Measurements from ENCODE around the gene CLNS1A. TPM values are rescaled to one million over a fixed set of nuclear protein-coding genes. Genes with fewer than 3 reads are reported as not detected.

Gene CLNS1A
- total RNA-seq, 1 experiment from 2014 or later, result 361 TPM

DNA sequence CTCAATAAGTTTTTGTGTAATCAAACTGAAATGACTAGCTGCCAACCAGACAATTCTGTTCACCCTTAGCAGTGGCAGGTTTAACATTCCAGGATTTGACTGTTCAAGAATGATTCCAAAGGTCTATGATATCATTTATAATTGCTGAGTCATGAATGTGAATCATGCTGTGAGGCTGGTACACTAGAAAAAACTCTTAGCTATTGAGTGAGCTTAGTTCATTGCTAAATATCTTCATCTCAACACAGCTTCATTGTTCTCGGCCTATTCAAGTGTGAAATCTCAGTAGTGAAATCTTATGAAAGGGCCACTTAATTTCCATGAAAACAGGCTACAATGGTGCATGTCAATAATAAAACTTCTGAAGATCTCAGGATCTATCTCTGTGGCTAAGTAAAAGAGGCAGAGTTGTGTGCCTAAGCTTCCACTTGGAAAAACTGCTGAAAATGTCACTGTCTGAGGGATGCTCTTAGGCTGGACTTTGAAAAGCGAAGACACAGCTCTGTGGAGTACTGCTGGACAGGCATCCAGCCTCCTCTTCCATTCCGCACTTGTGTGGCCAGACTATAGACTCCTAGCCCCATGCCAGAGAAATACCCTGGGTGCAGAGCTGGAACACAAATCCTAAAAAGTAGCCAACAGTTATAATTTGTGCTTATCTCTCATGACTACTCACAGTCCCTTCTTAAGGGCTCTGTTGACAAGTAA, 35.1 kb downstream of the CLNS1A start:
- TF ChIP-seq EZH2 (IDR thresholded peaks at IDR 0.05; ENCODE audit: low read length, unreplicated experiment) (no peak), EZH2phosphoT487 (IDR thresholded peaks at IDR 0.05; ENCODE audit: borderline replicate concordance, low read length) (no peak)
- TF ChIP-seq, protein P1, sequence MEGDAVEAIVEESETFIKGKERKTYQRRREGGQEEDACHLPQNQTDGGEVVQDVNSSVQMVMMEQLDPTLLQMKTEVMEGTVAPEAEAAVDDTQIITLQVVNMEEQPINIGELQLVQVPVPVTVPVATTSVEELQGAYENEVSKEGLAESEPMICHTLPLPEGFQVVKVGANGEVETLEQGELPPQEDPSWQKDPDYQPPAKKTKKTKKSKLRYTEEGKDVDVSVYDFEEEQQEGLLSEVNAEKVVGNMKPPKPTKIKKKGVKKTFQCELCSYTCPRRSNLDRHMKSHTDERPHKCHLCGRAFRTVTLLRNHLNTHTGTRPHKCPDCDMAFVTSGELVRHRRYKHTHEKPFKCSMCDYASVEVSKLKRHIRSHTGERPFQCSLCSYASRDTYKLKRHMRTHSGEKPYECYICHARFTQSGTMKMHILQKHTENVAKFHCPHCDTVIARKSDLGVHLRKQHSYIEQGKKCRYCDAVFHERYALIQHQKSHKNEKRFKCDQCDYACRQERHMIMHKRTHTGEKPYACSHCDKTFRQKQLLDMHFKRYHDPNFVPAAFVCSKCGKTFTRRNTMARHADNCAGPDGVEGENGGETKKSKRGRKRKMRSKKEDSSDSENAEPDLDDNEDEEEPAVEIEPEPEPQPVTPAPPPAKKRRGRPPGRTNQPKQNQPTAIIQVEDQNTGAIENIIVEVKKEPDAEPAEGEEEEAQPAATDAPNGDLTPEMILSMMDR (conservative IDR thresholded peaks at IDR 0.05; ENCODE audit: low read depth, low read length), result no peak
- no peak overlapping the region for H3K4me3 ChIP-seq (ENCODE audit: low read length)
- H3K79me2 ChIP-seq (ENCODE audit: low read length), result no peaks in the 10 kb centered on the region
- BruUV-seq (replicated peaks), result no TSS peak
- peak overlapping the region; percentile 67 for H3K27ac ChIP-seq (ENCODE audit: low read length)
- ChIA-PET POLR2A (ENCODE audit: unreplicated experiment) (interaction anchor here (0.6 to 1.0 kb wide), 4 partner anchors 10 to 501 kb away, joined by 3 to 9 read pairs (median 4); partner anchors contain the start of gene INTS4), CTCF (interaction anchor here (0.6 to 1.0 kb wide), 3 partner anchors 12 to 511 kb away, joined by 3 to 5 read pairs (median 3); partner anchors contain the start of gene AQP11)
- no peaks in the 10 kb centered on the region for H3K9me3 ChIP-seq (ENCODE audit: low read length)
- peak; percentile 97 for DNase-seq
- H3K36me3 ChIP-seq (ENCODE audit: low read depth, low read length), result peaks cover 4% of the 10 kb centered on the region; the same call in 1 of the 2 replicates
- H4K20me1 ChIP-seq (ENCODE audit: low read length), result no peaks in the 10 kb centered on the region
- no peaks in the 10 kb centered on the region for H3K9me2 ChIP-seq (replicated peaks; ENCODE audit: low read length)
- no peak overlapping the region for H2AFZ ChIP-seq (ENCODE audit: low read length)
- no peak overlapping the region for H3K9ac ChIP-seq (ENCODE audit: low read length)
- peaks cover 5% of the 10 kb centered on the region for H3F3A ChIP-seq (ENCODE audit: low read length, unreplicated experiment)
- intact Hi-C loops (cut with micrococcal nuclease), result no loop called here
- no peaks in the 10 kb centered on the region for H3K27me3 ChIP-seq (ENCODE audit: low read length)
- peak; percentile 93 for ATAC-seq
- peak overlapping the region; percentile 52 for H3K4me2 ChIP-seq (ENCODE audit: low read length)
- peaks cover 25% of the 10 kb centered on the region for H3K4me1 ChIP-seq (ENCODE audit: insufficient read depth, low read length)

GRCh38 chr11:77598195-77598594, 39.4 kb downstream of the CLNS1A start:
- Histone ChIP-seq H3K36me3 (ENCODE audit: low read depth, low read length) (no peaks in the 10 kb centered on the region), H3K4me2 (ENCODE audit: low read length) (no peak overlapping the region), H4K20me1 (ENCODE audit: low read length) (no peaks in the 10 kb centered on the region), H3K79me2 (ENCODE audit: low read length) (no peaks in the 10 kb centered on the region), H3K27me3 (ENCODE audit: low read length) (no peaks in the 10 kb centered on the region), H3K9me2 (replicated peaks; ENCODE audit: low read length) (no peaks in the 10 kb centered on the region), H3K9me3 (ENCODE audit: low read length) (no peaks in the 10 kb centered on the region), H2AFZ (ENCODE audit: low read length) (no peak overlapping the region), H3K4me1 (ENCODE audit: insufficient read depth, low read length) (peaks cover 19% of the 10 kb centered on the region), H3F3A (ENCODE audit: low read length, unreplicated experiment) (peaks cover 5% of the 10 kb centered on the region), H3K9ac (ENCODE audit: low read length) (no peak overlapping the region), H3K4me3 (ENCODE audit: low read length) (no peak overlapping the region), H3K27ac (ENCODE audit: low read length) (no peak overlapping the region)
- CTCF ChIA-PET, result no interaction called here
- ATAC-seq (no peak), DNase-seq (peak; percentile 37)
- POLR2A ChIA-PET (ENCODE audit: unreplicated experiment), result no interaction called here
- BruUV-seq (replicated peaks), result no TSS peak
- intact Hi-C loops (cut with micrococcal nuclease), result no loop called here
- no peak for TF ChIP-seq EZH2phosphoT487 (IDR thresholded peaks at IDR 0.05; ENCODE audit: borderline replicate concordance, low read length)
- TF ChIP-seq EZH2 (IDR thresholded peaks at IDR 0.05; ENCODE audit: low read length, unreplicated experiment), result no peak
- TF ChIP-seq, protein P1 (conservative IDR thresholded peaks at IDR 0.05; ENCODE audit: low read depth, low read length), result no peak

DNA sequence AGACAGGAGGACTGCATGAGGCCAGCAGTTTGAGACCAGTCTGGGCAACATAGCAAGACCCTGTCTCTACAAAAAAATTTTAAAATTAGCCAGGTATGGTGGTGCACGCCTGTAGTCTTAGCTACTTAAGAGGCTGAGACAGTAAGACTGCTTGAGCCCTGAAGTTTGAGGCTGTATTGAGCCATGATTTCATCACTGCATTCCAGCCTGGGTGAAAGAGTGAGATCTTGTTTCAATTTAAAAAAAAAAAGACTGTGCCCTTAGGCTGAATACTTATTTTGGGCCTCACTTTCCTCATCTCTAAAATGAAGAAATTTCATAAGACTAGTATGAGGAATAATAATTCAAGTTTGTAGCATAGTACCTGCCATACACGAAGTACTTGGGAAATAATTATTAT, 41.0 kb downstream of the CLNS1A start:
- no peak for TF ChIP-seq EZH2 (IDR thresholded peaks at IDR 0.05; ENCODE audit: low read length, unreplicated experiment)
- TF ChIP-seq, protein P1 (conservative IDR thresholded peaks at IDR 0.05; ENCODE audit: low read depth, low read length), result no peak
- no peak for TF ChIP-seq EZH2phosphoT487 (IDR thresholded peaks at IDR 0.05; ENCODE audit: borderline replicate concordance, low read length)
- DNase-seq (peak; percentile 19), ATAC-seq (no peak)
- no peaks in the 10 kb centered on the region for H3K27me3 ChIP-seq (ENCODE audit: low read length)
- H3K9me2 ChIP-seq (replicated peaks; ENCODE audit: low read length), result no peaks in the 10 kb centered on the region
- H3K79me2 ChIP-seq (ENCODE audit: low read length), result no peaks in the 10 kb centered on the region
- H3K4me1 ChIP-seq (ENCODE audit: insufficient read depth, low read length), result peaks cover 4% of the 10 kb centered on the region
- H3K36me3 ChIP-seq (ENCODE audit: low read depth, low read length), result no peaks in the 10 kb centered on the region
- no TSS peak for BruUV-seq (replicated peaks)
- H3K4me2 ChIP-seq (ENCODE audit: low read length), result no peak overlapping the region
- no peaks in the 10 kb centered on the region for H3K9me3 ChIP-seq (ENCODE audit: low read length)
- H4K20me1 ChIP-seq (ENCODE audit: low read length), result no peaks in the 10 kb centered on the region
- no peak overlapping the region for H3K9ac ChIP-seq (ENCODE audit: low read length)
- POLR2A ChIA-PET (ENCODE audit: unreplicated experiment), result interaction anchor here (0.7 kb wide), 1 partner anchor 49 kb away, joined by 12 read pairs; no protein-coding TSS in a partner anchor
- H3K27ac ChIP-seq (ENCODE audit: low read length), result no peak overlapping the region
- no peak overlapping the region for H3K4me3 ChIP-seq (ENCODE audit: low read length)
- H3F3A ChIP-seq (ENCODE audit: low read length, unreplicated experiment), result no peaks in the 10 kb centered on the region
- CTCF ChIA-PET, result interaction anchor here (0.7 kb wide), 1 partner anchor 14 kb away, joined by 3 read pairs; no protein-coding TSS in a partner anchor
- intact Hi-C loops (cut with micrococcal nuclease), result no loop called here
- no peak overlapping the region for H2AFZ ChIP-seq (ENCODE audit: low read length)

Measured in PC-3 (cell line).